Kasumi-1 (cell line): ENCODE data around the gene AEBP2.
"Not testable (repeated sequence)": the region's sequence is repeated elsewhere in the genome, so short reads cannot be mapped to it uniquely, and the experiment has no call there.

ENCODE experiments used
- DNase-seq, 2 experiments: peaks; one replicate each; lab custom pipeline; 2025; lab: John Stamatoyannopoulos, UW

The AEBP2 gene

DNA sequence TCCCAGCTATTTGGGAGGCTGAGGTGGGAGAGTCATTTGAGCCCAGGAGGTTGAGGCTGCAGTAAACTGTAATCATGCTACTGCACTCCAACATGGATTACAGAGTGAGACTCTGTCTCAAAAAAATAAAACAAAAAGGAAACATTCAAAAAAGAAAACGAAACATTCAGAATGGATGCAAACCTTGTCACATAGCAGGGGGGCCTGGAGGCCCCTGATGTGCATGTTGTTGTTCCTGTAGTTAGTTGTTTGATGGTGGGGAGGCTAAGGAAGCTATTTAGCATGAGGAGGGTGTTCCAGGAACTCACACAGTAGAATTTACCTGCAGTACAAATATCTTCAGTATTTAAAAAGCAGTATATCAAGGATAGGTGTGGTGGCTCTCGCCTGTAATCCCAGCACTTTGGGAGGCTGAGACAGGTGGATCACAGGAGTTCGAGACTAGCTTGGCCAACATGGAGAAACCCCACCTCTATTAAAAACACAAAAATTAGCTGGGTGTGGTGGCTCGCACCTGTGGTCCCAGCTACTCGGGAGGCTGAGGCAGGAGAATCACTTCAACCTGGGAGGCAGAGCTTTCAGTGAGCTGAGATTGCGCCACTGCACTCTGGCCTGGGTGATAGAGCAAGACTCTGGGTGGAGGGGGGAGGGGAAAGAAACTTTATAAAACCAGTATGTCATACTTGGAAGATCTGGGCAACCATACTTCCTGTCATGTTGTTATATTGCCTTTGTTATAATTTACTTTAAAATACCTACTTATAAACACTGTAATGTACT lies 17.6 kb upstream of the AEBP2 start:
- DNase-seq, result no peak

DNA sequence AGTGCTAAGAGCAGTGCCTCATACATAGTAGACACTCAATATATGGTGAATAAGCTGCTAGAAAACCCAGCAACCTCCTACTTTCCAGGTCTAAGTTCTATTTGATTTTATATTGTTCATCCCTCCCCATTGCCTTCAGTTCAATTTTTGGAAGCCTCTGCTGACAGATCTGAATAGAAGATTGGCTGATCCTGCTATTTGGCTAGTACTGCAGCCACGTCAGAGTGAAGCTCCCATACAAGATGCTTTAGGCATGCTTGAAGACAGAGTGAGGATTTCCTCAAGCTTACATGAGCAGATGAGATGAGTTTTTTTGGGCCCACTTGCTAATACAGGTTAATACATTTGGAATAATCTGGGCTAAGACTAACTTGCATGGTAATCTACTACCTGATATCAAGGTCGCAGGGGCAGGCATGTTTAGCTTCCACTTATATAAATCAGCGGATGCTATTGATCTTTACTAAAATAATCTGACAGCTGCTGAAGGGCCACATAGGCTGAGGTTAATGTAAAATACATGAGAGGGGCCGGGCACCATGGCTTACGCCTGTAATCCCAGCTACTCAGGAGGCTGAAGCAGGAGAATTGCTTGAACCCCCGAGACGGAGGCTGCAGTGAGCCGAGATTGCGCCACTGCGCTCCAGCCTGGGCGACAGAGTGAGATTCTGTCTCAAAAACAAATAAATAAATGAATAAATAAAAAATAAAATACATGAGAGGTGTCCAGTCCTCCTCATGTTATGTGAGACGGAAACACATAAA lies 15.9 kb upstream of the AEBP2 start:
- DNase-seq, result no peak

DNA sequence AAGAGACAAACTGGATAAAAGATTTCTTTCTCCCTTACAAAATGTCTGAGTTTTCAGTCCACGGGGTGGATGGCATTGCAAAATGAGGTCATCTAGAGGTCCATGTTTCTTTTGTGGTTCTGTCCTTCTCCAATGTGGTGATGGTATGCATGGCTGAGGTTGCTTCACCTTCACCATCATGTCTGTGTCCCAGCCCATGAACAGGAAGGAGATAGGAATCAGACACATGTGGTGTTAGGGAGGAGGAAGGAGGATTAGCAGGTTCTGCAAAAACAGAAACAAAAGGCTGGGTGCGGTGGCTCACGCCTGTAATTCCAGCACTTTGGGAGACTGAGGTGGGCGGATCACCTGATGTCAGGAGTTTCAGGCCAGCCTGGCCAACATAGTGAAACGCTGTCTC lies 11.0 kb upstream of the AEBP2 start:
- peak; percentile 30 to 32 for DNase-seq

DNA sequence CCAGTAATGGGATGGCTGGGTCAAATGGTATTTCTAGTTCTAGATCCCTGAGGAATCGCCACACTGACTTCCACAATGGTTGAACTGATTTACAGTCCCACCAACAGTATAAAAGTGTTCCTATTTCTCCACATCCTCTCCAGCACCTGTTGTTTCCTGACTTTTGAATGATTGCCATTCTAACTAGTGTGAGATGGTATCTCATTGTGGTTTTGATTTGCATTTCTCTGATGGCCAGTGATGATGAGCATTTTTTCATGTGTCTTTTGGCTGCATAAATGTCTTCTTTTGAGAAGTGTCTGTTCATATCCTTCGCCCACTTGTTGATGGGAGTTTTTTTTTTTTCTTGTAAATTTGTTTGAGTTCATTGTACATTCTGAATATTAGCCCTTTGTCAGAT lies 9.8 kb upstream of the AEBP2 start:
- DNase-seq, result not testable (repeated sequence)

DNA sequence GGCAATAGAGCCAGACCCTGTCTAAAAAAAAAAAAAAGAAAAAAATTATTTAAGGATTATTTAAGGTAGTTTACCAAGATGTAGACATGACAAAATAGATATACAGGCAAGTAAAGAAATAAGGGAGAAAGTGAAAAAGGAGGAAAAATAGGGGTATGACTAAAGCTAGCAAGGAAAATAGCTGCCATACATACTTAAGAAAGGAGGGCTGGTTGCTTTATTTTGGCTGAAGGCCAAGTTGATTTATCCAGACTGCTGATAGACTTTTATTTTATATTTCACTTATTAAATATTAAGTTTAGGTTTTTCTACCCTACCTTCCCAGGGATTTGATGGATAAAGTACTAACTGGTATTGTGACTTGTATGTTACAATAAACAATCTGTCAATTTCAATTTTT lies 8.3 kb upstream of the AEBP2 start:
- no peak for DNase-seq

DNA sequence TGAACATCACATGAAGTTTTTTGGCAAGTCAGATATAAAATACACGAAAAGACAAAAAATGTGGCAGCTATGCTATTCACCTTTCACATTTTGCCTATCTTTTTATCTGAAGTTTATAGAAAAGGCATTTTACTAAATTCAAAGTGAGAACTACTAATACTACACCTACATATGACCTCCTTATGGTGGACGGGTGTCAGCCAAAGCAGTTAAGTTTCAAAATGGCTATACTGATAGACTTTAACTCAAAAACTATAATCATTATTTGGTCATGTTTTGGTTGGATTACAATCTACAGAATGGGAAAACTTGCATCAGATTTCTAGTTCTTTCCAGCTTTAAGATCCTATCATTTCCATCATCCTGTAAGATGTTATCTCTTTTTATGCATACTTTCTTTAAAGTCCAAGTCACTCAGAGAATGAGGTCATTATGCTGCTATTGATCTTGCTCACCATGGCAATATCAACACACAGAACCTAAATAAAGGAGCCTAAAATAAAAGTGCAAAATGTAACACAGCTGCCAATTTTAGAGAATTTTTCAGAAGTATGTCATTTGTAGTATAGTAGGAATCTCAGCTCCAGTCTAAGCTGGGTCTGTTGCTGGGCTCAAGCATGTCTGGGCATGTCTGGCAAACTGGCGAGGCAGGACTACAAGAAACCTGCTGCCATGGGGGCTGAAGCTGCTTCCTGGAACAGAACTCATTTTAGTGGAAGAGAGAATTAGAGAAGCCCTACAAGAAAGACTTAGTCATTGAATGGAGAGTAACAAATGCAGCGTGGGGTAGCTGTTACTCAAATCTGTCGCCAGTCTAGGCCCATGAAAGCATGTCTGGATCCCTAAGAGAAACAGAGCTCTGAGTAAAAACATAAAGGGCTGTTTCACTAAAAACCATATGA lies 7.6 kb upstream of the AEBP2 start:
- no peak for DNase-seq

DNA sequence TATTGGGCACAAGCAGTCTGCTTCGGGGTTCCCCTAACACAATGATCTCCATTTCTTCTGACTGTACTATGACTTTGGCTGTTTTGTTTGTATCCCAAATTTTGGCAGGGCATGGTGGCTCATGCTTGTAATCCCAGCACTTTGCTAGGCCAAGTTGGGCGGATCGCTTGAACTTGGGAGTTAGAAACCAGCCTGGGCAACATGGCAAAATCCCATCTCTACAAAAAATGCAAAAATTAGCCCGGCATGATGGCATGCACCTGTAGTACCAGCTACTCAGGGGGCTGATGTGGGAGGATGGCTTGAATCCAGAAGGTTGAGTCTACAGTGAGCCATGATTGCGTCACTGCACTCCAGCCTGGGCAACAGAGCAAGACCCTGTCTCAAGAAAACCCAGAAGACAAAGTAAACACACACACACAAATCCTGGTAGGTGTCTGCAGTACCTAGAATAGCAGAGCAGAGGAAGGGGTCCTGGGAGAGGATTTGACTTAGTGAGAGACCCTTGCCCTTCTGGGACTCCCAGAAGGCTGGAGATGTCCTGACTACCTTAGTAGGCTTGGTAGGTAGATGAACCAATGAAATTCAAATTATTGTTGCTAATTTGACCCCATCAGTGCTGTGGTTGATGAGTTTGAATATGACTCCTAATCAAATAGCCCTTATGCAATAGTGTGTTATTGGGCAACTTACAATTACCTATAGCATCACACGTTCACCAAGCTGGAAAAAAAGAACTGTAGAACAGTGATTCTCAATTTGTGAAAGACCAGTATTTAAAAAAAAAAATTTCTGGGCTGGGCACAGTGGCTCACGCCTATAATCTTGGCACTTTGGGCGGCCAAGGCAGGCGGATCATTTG lies 6.8 kb upstream of the AEBP2 start:
- no peak for DNase-seq

DNA sequence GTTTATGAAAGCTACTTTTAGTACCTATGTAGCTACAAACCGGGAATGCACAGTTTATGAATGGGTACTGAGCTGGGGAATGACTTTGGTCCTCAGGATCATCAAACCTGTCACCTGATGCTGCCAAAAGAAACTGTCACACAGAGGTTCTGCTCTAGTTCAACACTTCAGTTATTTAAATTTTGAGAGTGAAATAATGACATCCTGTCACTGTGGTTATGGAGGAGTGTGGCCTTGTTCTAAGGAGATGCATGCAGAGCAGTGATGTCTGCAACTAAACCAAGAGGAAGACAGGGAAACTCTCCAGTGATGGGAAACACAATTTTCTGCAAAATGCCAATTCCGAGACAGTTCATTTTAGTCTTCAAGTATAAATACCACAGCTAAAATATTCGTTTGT lies 4.8 kb upstream of the AEBP2 start:
- DNase-seq, result peak; percentile 32

DNA sequence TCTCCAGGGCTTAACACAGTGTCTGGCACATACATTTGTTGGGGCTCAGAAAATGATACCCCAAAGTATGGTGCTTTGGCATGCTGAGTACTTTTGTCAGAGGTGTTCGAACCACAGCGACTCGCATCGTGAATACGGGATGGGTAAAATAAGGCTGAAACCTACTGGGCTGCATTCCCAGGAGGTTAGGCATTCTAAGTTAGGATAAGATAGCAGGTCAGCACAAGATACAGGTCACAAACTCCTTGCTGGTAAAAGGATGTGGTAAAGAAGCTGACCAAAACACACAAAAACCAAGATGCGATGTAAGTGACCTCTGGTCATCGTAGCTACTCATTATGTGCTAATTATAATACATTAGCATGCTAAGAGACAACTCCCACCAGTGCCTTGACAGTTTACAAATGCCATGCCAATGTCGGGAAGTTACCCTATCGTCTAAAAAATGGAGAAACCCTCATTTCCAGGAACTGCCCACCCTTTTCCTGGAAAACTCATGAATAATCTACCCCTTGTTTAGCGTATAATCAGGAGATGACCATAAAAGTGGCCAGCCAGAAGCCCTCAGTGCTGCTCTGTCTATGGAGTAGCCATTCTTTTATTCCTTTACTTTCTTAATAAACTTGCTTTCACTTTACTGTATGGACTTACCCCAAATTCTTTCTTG lies 3.3 kb upstream of the AEBP2 start:
- no peak for DNase-seq

DNA sequence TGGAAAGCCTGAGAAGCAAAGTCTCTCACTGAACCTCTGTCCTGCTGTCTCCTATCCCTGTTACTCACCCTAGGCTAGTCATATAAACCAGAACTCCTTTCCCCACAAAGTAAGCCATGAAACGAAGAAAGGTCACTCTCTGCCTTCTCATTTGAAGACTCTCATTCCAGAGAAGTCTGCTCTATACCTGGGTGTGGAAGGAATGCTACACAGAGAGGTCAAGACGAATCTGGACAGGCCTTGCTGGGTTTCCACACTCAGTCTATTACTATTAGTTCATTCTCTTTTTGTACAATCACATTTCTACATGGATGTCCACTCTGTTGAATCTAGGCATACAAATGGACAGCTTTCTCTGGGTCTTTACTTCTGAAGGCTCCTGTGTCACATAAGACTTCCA lies 2.4 kb upstream of the AEBP2 start:
- DNase-seq, result no peak

DNA sequence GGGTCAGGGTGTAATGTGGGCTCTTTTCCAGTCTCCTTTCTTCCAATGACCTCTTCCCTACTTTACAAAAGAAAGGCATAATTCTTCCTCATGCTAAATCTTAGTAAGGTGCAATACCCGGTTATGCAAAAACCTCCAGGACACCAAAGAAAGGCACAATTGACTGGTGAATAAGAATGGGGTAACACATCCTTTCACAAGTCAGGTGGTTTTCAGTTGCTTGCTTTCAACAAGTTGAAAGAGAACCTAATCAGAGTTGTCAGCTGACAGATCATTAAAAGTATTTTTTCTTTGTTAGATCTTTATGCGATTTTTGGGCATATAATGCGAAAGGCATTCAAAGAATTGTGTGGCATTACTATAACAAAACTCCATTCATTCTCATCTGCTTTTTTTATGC lies 1.3 kb upstream of the AEBP2 start:
- no peak for DNase-seq

DNA sequence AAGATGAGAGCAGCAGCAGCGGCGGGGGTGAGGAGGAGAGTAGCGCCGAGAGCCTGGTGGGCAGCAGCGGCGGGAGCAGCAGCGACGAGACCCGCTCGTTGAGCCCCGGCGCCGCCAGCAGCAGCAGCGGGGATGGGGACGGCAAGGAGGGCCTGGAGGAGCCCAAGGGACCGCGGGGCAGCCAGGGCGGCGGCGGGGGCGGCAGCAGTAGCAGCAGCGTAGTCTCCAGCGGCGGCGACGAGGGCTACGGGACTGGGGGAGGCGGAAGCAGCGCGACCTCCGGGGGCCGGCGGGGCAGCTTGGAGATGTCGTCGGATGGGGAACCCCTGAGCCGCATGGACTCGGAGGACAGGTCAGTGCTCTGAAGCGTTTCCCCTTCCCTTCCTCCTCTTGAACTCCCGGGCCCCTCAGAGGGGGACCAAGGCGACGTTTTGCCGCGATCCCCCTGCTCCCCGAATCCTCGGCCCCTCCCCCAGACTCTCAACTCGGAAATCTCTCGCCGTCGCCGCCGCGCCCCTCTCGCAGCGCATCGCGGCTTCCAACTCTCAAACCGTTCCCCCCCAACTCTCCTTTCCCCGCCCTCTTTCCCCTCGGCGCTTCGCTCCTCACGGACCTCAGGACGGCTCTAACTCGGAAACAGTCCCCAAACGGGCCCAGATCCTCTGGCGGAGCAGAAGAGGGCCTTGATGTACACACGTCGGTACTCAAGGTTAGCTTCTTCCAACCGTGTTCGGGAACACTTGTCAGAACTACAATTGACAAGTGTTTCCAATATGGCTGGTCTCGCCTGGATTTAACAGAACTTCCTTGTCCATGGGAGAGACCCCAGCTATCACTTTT lies 947 bp downstream of the AEBP2 start:
- peak; percentile 57 to 58 for DNase-seq

DNA sequence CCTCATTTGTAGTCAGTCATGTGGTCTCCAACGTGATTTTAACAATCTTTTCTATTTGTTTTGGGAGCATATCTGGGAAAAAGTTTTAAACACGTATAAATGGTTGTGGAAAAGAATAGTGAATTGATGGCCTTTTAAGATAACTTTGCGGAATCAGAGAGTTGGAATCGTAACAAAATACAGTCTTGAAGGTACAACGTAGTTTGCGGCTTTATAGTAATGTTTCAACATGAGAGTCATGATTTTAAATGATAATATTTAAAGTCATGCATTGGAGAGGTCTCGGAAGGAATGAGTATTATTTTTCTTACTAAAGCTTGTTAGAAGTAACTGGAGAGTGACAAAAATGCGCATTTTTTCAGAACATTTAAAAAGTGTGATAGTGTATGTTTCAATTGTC lies 1.6 kb downstream of the AEBP2 start:
- no peak for DNase-seq

DNA sequence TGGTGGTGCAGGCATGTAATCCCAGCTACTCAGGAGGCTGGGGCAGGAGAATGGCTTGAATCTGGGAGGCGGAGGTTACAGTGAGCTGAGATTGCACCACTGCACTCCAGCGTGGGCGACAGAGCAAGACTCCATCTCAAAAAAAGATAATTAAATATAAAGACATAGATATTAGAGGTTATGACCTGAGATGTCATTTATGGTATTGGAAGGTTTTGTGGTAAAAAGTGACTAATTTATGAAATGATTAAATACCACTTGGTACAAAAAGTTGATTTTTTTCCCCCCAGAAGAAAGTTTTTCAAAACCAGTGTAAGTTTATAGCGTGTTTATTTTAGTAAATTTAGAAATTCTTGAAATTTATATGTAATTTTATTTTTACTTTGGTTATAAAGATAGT lies 4.3 kb downstream of the AEBP2 start:
- DNase-seq, result no peak

DNA sequence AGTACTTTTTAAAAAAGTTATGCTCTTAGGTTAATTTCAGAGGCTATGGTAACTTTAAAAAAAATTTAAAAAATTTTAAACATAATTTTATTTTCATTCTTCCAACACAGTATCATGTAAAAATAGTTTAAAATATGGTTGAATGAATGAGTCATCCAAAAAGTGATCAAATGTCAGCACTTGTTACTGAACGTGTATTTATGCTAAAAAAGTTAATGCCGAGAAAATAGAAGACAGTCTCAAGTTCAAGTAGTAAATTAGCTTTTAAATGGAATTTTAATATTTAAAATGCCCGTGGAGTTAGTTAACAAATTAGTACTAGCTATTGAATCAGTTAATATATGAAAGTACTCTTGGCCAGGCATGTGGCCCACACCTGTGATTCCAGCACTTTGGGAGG lies 4.8 kb downstream of the AEBP2 start:
- DNase-seq, result no peak

DNA sequence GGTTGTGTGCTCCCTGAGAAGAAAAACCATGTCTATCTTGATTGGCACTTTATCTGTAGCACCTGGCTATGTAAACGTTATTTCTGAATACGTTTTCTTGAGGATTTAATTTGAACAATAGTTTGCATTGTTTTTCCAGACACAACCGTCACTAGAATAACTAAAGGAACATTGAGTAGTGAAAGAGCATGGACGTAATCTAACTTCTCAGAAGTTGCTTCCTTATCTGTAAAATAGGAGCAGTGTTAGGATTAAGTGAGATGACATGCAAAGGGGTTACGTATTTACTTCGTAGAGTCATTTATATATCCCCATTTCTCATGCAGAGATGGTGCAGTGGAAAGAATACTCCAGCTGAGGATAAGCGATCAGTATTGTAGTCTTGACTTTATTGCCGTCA lies 8.1 kb downstream of the AEBP2 start:
- DNase-seq, result no peak

DNA sequence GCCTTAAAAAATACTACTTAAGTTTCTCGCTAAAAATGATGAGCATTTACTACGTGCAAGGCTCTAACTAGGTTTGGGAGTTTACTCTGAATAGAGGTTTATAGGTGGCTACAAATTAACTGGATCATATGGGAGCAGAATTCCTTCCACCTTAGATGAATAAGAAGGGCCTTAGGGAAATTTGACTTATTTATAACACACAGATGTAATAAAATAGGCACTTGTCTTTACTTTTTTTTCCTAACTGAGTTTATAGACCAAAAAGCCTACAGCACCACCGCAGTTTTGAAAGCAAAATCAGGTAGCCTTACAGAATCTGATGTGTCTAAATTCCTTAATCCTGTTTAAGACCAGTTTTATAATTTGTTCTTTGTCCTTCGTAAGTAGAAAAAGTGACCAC lies 10.5 kb downstream of the AEBP2 start:
- no peak for DNase-seq

DNA sequence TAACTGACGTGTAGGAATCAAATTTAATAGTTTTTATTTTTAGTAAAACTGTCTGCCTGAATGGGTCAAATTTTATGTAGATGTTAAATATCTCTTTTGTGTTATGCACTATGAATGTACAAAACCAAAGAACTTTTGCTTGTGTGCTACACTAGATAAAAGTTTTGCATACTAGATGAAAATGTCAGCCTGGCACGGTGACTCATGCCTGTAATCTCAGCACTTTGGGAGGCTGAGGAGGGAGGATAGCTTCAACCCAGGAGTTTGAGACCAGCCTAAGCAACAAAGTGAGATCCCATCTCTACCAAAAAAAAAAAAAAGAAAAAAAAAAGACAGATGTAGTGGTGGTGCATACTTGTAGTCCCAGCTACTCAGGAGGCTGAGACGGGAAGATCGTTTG lies 11.1 kb downstream of the AEBP2 start:
- no peak for DNase-seq

DNA sequence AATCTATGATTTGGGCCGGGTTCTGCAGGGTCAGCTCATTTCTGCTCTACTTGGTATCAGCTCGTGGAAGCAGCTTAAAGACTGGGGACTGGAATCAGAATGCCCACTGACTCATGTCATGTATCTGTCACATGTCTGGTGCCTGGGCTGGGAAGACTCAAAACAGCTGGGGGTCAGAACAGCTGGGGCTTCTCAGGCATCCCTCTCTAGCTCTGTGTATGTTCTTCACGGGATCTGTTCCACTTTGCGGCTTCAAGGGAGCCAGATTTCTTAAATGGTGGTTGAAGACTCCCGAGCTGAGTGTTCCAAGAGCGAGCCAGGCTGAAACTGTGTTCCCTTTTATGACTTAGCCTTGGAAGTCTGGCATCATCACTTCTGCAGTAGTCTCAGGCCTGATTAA lies 11.9 kb downstream of the AEBP2 start:
- no peak for DNase-seq

DNA sequence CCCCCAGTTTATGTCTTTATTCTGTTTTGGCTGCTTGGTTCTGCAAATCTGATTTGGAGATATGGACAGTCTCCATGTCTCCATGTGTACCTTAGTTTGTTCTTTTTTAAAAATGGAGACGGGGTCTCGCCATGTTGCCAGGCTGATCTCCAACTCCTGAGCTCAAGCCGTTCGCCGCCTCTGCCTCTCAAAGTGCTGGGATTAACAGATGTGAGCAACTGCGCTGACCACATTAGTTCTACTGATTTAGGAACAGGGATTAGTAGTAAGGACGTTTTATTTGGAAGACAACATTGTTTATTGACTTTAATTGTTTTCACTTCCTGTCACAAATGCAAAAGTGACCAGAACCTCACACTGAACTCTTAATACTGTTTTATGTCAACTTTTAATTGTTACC lies 14.7 kb downstream of the AEBP2 start:
- DNase-seq, result no peak
